ENCODE results near the gene NPLOC4.

The NPLOC4 gene

GRCh38 chr17:81510785-81511553 lies 125.9 kb downstream of the NPLOC4 start:
- no peak for TF ChIP-seq CTCF (IDR thresholded peaks at IDR 0.05)

GRCh38 chr17:81509972-81510784 lies 126.7 kb downstream of the NPLOC4 start:
- TF ChIP-seq CTCF (IDR thresholded peaks at IDR 0.05) = no peak

GRCh38 chr17:81509207-81509971 lies 127.5 kb downstream of the NPLOC4 start:
- TF ChIP-seq CTCF (IDR thresholded peaks at IDR 0.05) = no peak

- no peak for TF ChIP-seq CTCF (IDR thresholded peaks at IDR 0.05)
Measured at GRCh38 chr17:81508639-81509206, 128.2 kb downstream of the NPLOC4 start.

All from LNCAP (cell line).